OCI-LY7 (cell line): ENCODE results near the gene HLA-DOA. TPM values are rescaled to one million over a fixed set of nuclear protein-coding genes. Genes with fewer than 3 reads are reported as not detected.

Source experiments
- BruUV-seq: library from RNA; stranded (reverse); fragments of 400-500 nt; replicated peaks from 2 replicates; lab custom pipeline; 2021; lab: Mats Ljungman, UMichigan
- CTCF ChIA-PET: fragments of 300-600 bp; sonication (Branson Sonifier 250); formaldehyde crosslinking; loops from one replicate; lab custom pipeline; 2022; ENCODE audit warnings: antibody characterized with exemption; ENCODE audit not compliant: unreplicated experiment; lab: Charles Lee
- POLR2A ChIA-PET: fragments of 300-600 bp; sonication (Branson Sonifier 250); formaldehyde crosslinking; loops from one replicate; lab custom pipeline; 2022; ENCODE audit warnings: antibody characterized with exemption; lab: Charles Lee
- DNase-seq: peaks from one replicate; pipeline ENCODE4 v3.0.0-alpha.2; 2015; ENCODE audit warnings: low spot score
- H2AFZ ChIP-seq: fragments of 200-600 bp; sonication (generic), shearing (Covaris generic); 2 replicates; pipeline ENCODE4 v1.6.1; 2014; ENCODE audit warnings: mild to moderate bottlenecking, antibody characterized with exemption, low read length, moderate library complexity
- H3K27ac ChIP-seq: fragments of 200-600 bp; sonication (generic); 2 replicates; pipeline ENCODE4 v1.5.1; 2014; ENCODE audit warnings: mixed run types, low read depth, mild to moderate bottlenecking, moderate library complexity, low read length, inconsistent platforms; ENCODE audit not compliant: poor library complexity, severe bottlenecking
- H3K36me3 ChIP-seq: fragments of 200-600 bp; sonication (generic); 2 replicates; pipeline ENCODE4 v1.6.1; 2014; ENCODE audit warnings: mild to moderate bottlenecking, antibody characterized with exemption, low read length, moderate library complexity, mixed read lengths; ENCODE audit not compliant: insufficient read depth
- H3K4me1 ChIP-seq: fragments of 200-600 bp; sonication (generic); 2 replicates; pipeline ENCODE4 v1.5.1; 2014; ENCODE audit warnings: mild to moderate bottlenecking, low read length; ENCODE audit not compliant: insufficient read depth, poor library complexity, severe bottlenecking
- H3K4me2 ChIP-seq: fragments of 200-600 bp; sonication (generic); 2 replicates; pipeline ENCODE4 v1.6.1; 2014; ENCODE audit warnings: mild to moderate bottlenecking, low read length
- H3K4me3 ChIP-seq: fragments of 200-600 bp; sonication (generic); 2 replicates; pipeline ENCODE4 v1.5.1; 2014; ENCODE audit warnings: mild to moderate bottlenecking, low read depth, low read length; ENCODE audit not compliant: poor library complexity, severe bottlenecking
- H3K79me2 ChIP-seq: fragments of 200-600 bp; sonication (generic); 2 replicates; pipeline ENCODE4 v1.6.1; 2016; ENCODE audit warnings: low read depth, mild to moderate bottlenecking, low read length, moderate library complexity, mixed read lengths; ENCODE audit not compliant: insufficient read depth
- H3K9me2 ChIP-seq: fragments of 200-600 bp; sonication (generic); 2 replicates; pipeline ENCODE4 v1.6.1; 2016; ENCODE audit warnings: mild to moderate bottlenecking, low read length, mixed read lengths; ENCODE audit not compliant: insufficient read depth
- H3K9me3 ChIP-seq: fragments of 200-600 bp; sonication (generic); 2 replicates; pipeline ENCODE4 v1.6.1; 2014; ENCODE audit warnings: mild to moderate bottlenecking, mixed run types, low read length, mixed read lengths
- H4K20me1 ChIP-seq: fragments of 200-600 bp; sonication (generic); 2 replicates; pipeline ENCODE4 v1.6.1; 2014; ENCODE audit warnings: mild to moderate bottlenecking, antibody characterized with exemption, low read length, moderate library complexity, mixed read lengths; ENCODE audit not compliant: insufficient read depth
- EZH2phosphoT487 ChIP-seq: fragments of 200-600 bp; sonication (generic); IDR thresholded peaks from 2 replicates; pipeline ENCODE4 v1.6.1; 2018; ENCODE audit warnings: low read depth, borderline replicate concordance, mild to moderate bottlenecking, mixed run types, antibody characterized with exemption, low read length, moderate library complexity, mixed read lengths
- intact Hi-C: fragments of 100-400 bp; cut with micrococcal nuclease; formaldehyde crosslinking; loops from one replicate; pipeline ENCODE4 v1.10.0; 2022; ENCODE audit not compliant: unreplicated experiment
- total RNA-seq, 2 experiments: library from RNA; depleted of rRNA in 1 of 2; stranded (reverse); fragments of >200 nt in 1 of 2; shearing (Covaris generic) in 1 of 2; gene quantifications; 2 replicates each; pipeline ENCODE4 v1.2.3, GENCODE V29; 2014 to 2022
- TF ChIP-seq, protein P1 (sequence below): fragments of 200-600 bp; sonication (generic); conservative IDR thresholded peaks from 2 replicates; pipeline ENCODE4 v1.5.1; 2014; ENCODE audit warnings: mild to moderate bottlenecking, antibody characterized with exemption, low read length, moderate library complexity, mixed read lengths

The HLA-DOA gene
- total RNA-seq, 2 experiments from 2014 or later, result 55.0 to 78.3 TPM

DNA sequence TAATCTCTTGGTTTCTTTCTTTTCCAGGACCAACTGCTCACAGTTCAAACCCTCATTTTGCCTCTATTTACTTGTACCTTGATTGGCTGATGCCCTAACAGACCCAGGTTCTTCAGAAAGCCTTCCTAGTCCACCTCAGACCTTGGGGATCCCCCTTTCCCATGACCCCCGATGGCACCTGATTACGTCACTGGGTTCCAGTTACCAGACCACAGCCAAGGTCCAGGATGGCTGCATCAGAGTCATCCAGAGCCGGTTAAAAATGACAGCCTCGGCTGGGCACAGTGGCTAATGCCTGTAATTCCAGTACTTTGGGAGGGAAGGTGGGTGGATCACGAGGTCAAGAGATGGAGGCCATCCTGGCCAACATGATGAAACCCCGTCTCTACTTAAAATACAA, 4.5 kb downstream of the HLA-DOA start:
- no peaks in the 10 kb centered on the region for H4K20me1 ChIP-seq
- no peak overlapping the region for H3K4me2 ChIP-seq
- TF ChIP-seq, protein P1, sequence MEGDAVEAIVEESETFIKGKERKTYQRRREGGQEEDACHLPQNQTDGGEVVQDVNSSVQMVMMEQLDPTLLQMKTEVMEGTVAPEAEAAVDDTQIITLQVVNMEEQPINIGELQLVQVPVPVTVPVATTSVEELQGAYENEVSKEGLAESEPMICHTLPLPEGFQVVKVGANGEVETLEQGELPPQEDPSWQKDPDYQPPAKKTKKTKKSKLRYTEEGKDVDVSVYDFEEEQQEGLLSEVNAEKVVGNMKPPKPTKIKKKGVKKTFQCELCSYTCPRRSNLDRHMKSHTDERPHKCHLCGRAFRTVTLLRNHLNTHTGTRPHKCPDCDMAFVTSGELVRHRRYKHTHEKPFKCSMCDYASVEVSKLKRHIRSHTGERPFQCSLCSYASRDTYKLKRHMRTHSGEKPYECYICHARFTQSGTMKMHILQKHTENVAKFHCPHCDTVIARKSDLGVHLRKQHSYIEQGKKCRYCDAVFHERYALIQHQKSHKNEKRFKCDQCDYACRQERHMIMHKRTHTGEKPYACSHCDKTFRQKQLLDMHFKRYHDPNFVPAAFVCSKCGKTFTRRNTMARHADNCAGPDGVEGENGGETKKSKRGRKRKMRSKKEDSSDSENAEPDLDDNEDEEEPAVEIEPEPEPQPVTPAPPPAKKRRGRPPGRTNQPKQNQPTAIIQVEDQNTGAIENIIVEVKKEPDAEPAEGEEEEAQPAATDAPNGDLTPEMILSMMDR, result no peak
- TF ChIP-seq EZH2phosphoT487, result no peak
- H3K9me2 ChIP-seq, result no peaks in the 10 kb centered on the region
- peaks cover 18% of the 10 kb centered on the region for H3K4me1 ChIP-seq
- no peak for DNase-seq
- peaks cover 13% of the 10 kb centered on the region for H3K79me2 ChIP-seq
- intact Hi-C loops, result no loop called here
- CTCF ChIA-PET, result no interaction called here
- H3K27ac ChIP-seq, result no peak overlapping the region
- H3K9me3 ChIP-seq, result no peaks in the 10 kb centered on the region
- H3K4me3 ChIP-seq, result no peak overlapping the region
- no peak overlapping the region for H2AFZ ChIP-seq
- POLR2A ChIA-PET, result interaction anchor here (0.6 kb wide), 1 partner anchor 79 kb away, joined by 4 read pairs; no protein-coding TSS in a partner anchor
- H3K36me3 ChIP-seq, result peaks cover 22% of the 10 kb centered on the region
- BruUV-seq, result no TSS peak

DNA sequence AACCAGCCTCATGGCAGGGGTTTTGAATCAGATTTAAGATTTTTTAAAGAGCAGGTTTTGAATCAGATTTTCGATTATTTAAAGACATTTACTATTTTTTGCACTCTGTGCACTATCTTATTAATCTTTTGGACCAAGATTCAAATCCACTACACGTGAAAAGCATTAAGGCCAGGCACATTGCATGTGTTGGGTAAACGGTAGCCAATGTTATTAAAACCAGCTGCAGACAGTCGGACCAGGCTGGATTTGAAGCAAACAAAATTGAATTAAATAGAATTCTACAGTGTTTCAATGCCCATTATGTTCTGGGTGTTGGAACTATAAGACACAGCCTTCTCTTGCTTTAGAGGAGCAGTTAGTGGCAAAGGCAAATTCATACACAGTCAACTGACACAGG, 7.7 kb downstream of the HLA-DOA start:
- no peak overlapping the region for H2AFZ ChIP-seq
- CTCF ChIA-PET, result no interaction called here
- intact Hi-C loops, result no loop called here
- BruUV-seq, result no TSS peak
- H3K4me1 ChIP-seq, result peaks cover 7% of the 10 kb centered on the region
- no peaks in the 10 kb centered on the region for H3K79me2 ChIP-seq
- no peaks in the 10 kb centered on the region for H3K9me2 ChIP-seq
- H3K4me2 ChIP-seq, result no peak overlapping the region
- H3K36me3 ChIP-seq, result peaks cover 11% of the 10 kb centered on the region
- POLR2A ChIA-PET, result no interaction called here
- TF ChIP-seq, protein P1, result no peak
- no peak for TF ChIP-seq EZH2phosphoT487
- H4K20me1 ChIP-seq, result no peaks in the 10 kb centered on the region
- H3K4me3 ChIP-seq, result no peak overlapping the region
- DNase-seq, result no peak
- H3K9me3 ChIP-seq, result no peaks in the 10 kb centered on the region
- H3K27ac ChIP-seq, result no peak overlapping the region

DNA sequence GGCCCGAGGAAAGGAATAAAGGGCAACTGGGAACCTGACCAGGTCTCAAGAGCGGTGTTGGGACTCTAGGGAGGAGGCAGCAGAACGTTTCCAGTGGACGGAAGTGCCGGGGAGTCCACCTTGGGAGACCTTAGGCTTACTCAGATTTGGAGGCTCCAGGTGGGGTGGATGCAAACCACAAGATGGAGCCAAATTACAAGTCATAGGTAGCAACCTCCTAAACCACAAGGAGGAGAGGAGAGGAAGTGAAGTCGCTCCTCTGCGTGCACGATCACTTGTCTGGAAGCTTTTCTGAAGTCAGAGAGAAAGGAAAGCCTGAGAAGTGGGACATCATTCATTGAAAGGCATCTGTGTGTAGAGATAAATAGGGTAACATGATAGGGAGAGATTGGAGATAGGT, 9.3 kb downstream of the HLA-DOA start:
- CTCF ChIA-PET, result no interaction called here

More for the DNA sequence above, 9.3 kb downstream of the HLA-DOA start:
- peak; percentile 77 for DNase-seq
- H3K4me3 ChIP-seq, result no peak overlapping the region
- H3K4me1 ChIP-seq, result peaks cover 7% of the 10 kb centered on the region
- POLR2A ChIA-PET, result interaction anchor here (0.5 to 1.2 kb wide), 3 partner anchors 11 to 60 kb away, joined by 3 to 6 read pairs (median 4); no protein-coding TSS in a partner anchor
- no peaks in the 10 kb centered on the region for H3K36me3 ChIP-seq
- no peak overlapping the region for H3K27ac ChIP-seq
- H4K20me1 ChIP-seq, result no peaks in the 10 kb centered on the region
- no peaks in the 10 kb centered on the region for H3K9me2 ChIP-seq
- peak overlapping the region; percentile 27; the same call in 1 of the 2 replicates for H3K4me2 ChIP-seq
- no TSS peak for BruUV-seq
- intact Hi-C loops, result loop anchor here (1.0 kb wide), 1 partner anchor 148 kb away; no protein-coding TSS in a partner anchor
- no peaks in the 10 kb centered on the region for H3K79me2 ChIP-seq
- no peaks in the 10 kb centered on the region for H3K9me3 ChIP-seq
- peak overlapping the region; percentile 25; the same call in 1 of the 2 replicates for H2AFZ ChIP-seq
- TF ChIP-seq, protein P1, result peak; percentile 85
- no peak for TF ChIP-seq EZH2phosphoT487
